Loucy (cell line): Measurements from ENCODE around the gene SMIM14.

Experiments used
- H2AFZ ChIP-seq: fragments of 200-600 bp; sonication (generic); 2 replicates; pipeline ENCODE4 v1.6.0; 2016; ENCODE audit warnings: antibody characterized with exemption, mild to moderate bottlenecking, low read length, moderate library complexity
- H3F3A ChIP-seq: fragments of 200-600 bp; 2 replicates; pipeline ENCODE4 v1.6.0; 2016; ENCODE audit warnings: antibody characterized with exemption, low read depth, mild to moderate bottlenecking
- H3K27me3 ChIP-seq: fragments of 200-600 bp; sonication (generic); 2 replicates; pipeline ENCODE4 v1.6.1; 2014; ENCODE audit warnings: low read length, mild to moderate bottlenecking; ENCODE audit not compliant: insufficient read depth, poor library complexity, severe bottlenecking
- H3K36me3 ChIP-seq: fragments of 200-600 bp; sonication (generic); 2 replicates; pipeline ENCODE4 v1.6.1; 2016; ENCODE audit warnings: low read length; ENCODE audit not compliant: insufficient read depth
- H3K4me1 ChIP-seq: fragments of 200-600 bp; sonication (generic); 2 replicates; pipeline ENCODE4 v1.5.1; 2014; ENCODE audit warnings: low read length, mild to moderate bottlenecking; ENCODE audit not compliant: insufficient read depth, poor library complexity, severe bottlenecking
- H3K4me2 ChIP-seq: fragments of 200-600 bp; sonication (generic); 2 replicates; pipeline ENCODE4 v1.6.0; 2014; ENCODE audit warnings: antibody characterized with exemption, low read length, low read depth, mild to moderate bottlenecking; ENCODE audit not compliant: poor library complexity, severe bottlenecking
- H3K4me3 ChIP-seq: fragments of 200-600 bp; sonication (generic); 2 replicates; pipeline ENCODE4 v1.5.1; 2014; ENCODE audit warnings: low read length, mild to moderate bottlenecking, mixed read lengths; ENCODE audit not compliant: poor library complexity, severe bottlenecking
- H3K79me2 ChIP-seq: fragments of 200-600 bp; sonication (generic); 2 replicates; pipeline ENCODE4 v1.6.1; 2014; ENCODE audit warnings: low read length; ENCODE audit not compliant: insufficient read depth
- H3K9ac ChIP-seq: fragments of 200-600 bp; sonication (generic); 2 replicates; pipeline ENCODE4 v1.6.0; 2014; ENCODE audit warnings: mild to moderate bottlenecking, low read depth, low read length, moderate library complexity; ENCODE audit not compliant: poor library complexity, severe bottlenecking
- H3K9me2 ChIP-seq: fragments of 200-600 bp; sonication (generic); replicated peaks from 2 replicates; pipeline ENCODE4 v1.6.1; 2016; ENCODE audit warnings: low read depth, low read length, mixed read lengths
- H3K9me3 ChIP-seq: fragments of 200-600 bp; sonication (generic); 2 replicates; pipeline ENCODE4 v1.6.1; 2014; ENCODE audit warnings: mild to moderate bottlenecking, antibody characterized with exemption, low read length, low read depth; ENCODE audit not compliant: insufficient read depth
- H4K20me1 ChIP-seq: fragments of 200-600 bp; sonication (generic); 2 replicates; pipeline ENCODE4 v1.6.0; 2014; ENCODE audit warnings: antibody characterized with exemption, low read length, mild to moderate bottlenecking; ENCODE audit not compliant: insufficient read depth, poor library complexity, severe bottlenecking
- CTCF ChIP-seq: fragments of 200-600 bp; sonication (generic); conservative IDR thresholded peaks from 2 replicates; pipeline ENCODE4 v1.5.1; 2014; ENCODE audit warnings: mild to moderate bottlenecking, antibody characterized with exemption, low read length
- EZH2phosphoT487 ChIP-seq: fragments of 200-600 bp; IDR thresholded peaks from 2 replicates; pipeline ENCODE4 v1.6.1; 2018; ENCODE audit warnings: antibody characterized with exemption, mild to moderate bottlenecking, moderate library complexity, borderline replicate concordance

Gene SMIM14

GRCh38 chr4:39568805-39569204 is 69.9 kb downstream of the SMIM14 start:
- no peaks in the 10 kb centered on the region for H3K9me3 ChIP-seq
- H3K36me3 ChIP-seq: no peaks in the 10 kb centered on the region
- H4K20me1 ChIP-seq: no peaks in the 10 kb centered on the region
- no peaks in the 10 kb centered on the region for H3K79me2 ChIP-seq
- H3K4me3 ChIP-seq: no peak overlapping the region
- no peak overlapping the region for H3K9ac ChIP-seq
- TF ChIP-seq CTCF (no peak), EZH2phosphoT487 (no peak)
- no peaks in the 10 kb centered on the region for H3K9me2 ChIP-seq
- H3K4me1 ChIP-seq: no peaks in the 10 kb centered on the region
- no peaks in the 10 kb centered on the region for H3K27me3 ChIP-seq
- peak overlapping the region; percentile 55; the same call in 1 of the 2 replicates for H2AFZ ChIP-seq
- no peak overlapping the region for H3K4me2 ChIP-seq
- H3F3A ChIP-seq: no peaks in the 10 kb centered on the region

DNA sequence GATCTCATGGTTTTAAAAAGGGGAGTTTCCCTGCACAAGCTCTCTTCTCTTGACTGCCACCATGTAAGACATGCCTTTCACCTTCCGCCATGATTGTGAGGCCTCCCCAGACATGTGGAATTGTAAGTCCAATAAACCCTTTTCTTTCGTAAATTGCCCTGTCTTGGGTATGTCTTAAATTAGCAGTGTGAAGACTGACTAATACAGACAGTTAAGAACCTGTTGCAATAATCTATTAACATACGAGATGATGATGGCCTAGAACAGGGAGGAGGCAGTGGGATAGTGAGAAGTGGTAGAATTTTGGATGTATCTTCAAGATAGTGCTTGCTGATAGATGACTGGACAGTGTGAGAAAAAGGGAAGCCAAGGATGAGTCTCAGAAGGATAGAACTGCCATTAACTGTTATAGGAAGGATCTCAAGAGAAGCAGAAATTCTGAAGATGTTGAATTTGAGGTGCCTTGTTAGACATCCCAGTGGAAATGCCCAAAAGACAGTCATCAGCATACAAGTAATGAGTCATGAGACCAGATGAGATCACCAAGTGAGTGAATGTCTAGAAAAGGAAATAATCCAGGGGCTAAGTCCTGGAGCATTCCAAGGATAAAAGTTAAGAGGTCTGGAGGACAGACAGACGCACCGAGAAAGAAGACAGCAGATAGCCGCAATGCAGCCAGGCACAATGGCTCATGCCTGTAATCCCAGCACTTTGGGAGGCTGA is 72.6 kb downstream of the SMIM14 start:
- Histone ChIP-seq H3F3A (no peaks in the 10 kb centered on the region), H3K4me3 (no peak overlapping the region), H4K20me1 (no peaks in the 10 kb centered on the region), H3K9ac (no peak overlapping the region), H2AFZ (no peak overlapping the region), H3K27me3 (no peaks in the 10 kb centered on the region), H3K79me2 (no peaks in the 10 kb centered on the region), H3K9me3 (no peaks in the 10 kb centered on the region), H3K4me2 (no peak overlapping the region), H3K9me2 (no peaks in the 10 kb centered on the region), H3K36me3 (no peaks in the 10 kb centered on the region), H3K4me1 (no peaks in the 10 kb centered on the region)
- TF ChIP-seq CTCF (no peak), EZH2phosphoT487 (no peak)

GRCh38 chr4:39563346-39563847 is 75.3 kb downstream of the SMIM14 start:
- no peak overlapping the region for H2AFZ ChIP-seq
- H3K9ac ChIP-seq: no peak overlapping the region
- no peaks in the 10 kb centered on the region for H3K27me3 ChIP-seq
- no peak overlapping the region for H3K4me3 ChIP-seq
- no peaks in the 10 kb centered on the region for H3K36me3 ChIP-seq
- no peaks in the 10 kb centered on the region for H3K9me2 ChIP-seq
- H3K4me2 ChIP-seq: no peak overlapping the region
- TF ChIP-seq EZH2phosphoT487 (no peak), CTCF (no peak)
- H3K9me3 ChIP-seq: no peaks in the 10 kb centered on the region
- H4K20me1 ChIP-seq: no peaks in the 10 kb centered on the region
- H3K79me2 ChIP-seq: no peaks in the 10 kb centered on the region
- H3K4me1 ChIP-seq: no peaks in the 10 kb centered on the region
- H3F3A ChIP-seq: no peaks in the 10 kb centered on the region
